IMR-90 (cell line): ENCODE results near the gene ARFIP1. TPM values are rescaled to one million over a fixed set of nuclear protein-coding genes. Genes with fewer than 3 reads are reported as not detected.

Experiments
- ATAC-seq: fragments of 200-7000 bp; cut with Tn5 transposase; 2 replicates; pipeline ENCODE4 v1.9.1; 2020; ENCODE audit warnings: low read depth, mild to moderate bottlenecking, moderate library complexity
- BruUV-seq: library from RNA; stranded (reverse); fragments of 400-500 nt; replicated peaks from 2 replicates; lab custom pipeline; 2021; lab: Mats Ljungman, UMichigan
- CTCF ChIA-PET: fragments of 300-600 bp; formaldehyde crosslinking; extraction: SDS; loops from one replicate; lab custom pipeline; 2021; ENCODE audit warnings: antibody characterized with exemption; lab: Yijun Ruan, JAX
- POLR2A ChIA-PET: fragments of 300-600 bp; sonication (Branson Sonifier 250); formaldehyde crosslinking; loops from one replicate; lab custom pipeline; 2022; ENCODE audit warnings: antibody characterized with exemption; ENCODE audit not compliant: unreplicated experiment; lab: Charles Lee
- DNase-seq: peaks from one replicate; pipeline ENCODE4 v3.0.0; 2013
- H2AFZ ChIP-seq: replicated peaks from 2 replicates; pipeline ENCODE3; 2013; ENCODE audit warnings: low read length, mild to moderate bottlenecking; ENCODE audit not compliant: poor library complexity
- H2AK5ac ChIP-seq: 2 replicates; pipeline ENCODE4 v1.6.1; 2013; ENCODE audit warnings: low read depth, low read length, inconsistent platforms
- H2AK9ac ChIP-seq: replicated peaks from 2 replicates; pipeline ENCODE3; 2013; ENCODE audit warnings: mild to moderate bottlenecking, low read depth, low read length, moderate library complexity; ENCODE audit not compliant: poor library complexity
- H2BK120ac ChIP-seq: 2 replicates; pipeline ENCODE4 v1.6.1; 2013; ENCODE audit warnings: low read depth, low read length, inconsistent platforms
- H2BK15ac ChIP-seq: 3 replicates; pipeline ENCODE4 v1.6.1; 2013; ENCODE audit warnings: low read depth, low read length, inconsistent platforms
- H2BK20ac ChIP-seq: 2 replicates; pipeline ENCODE4 v1.6.1; 2013; ENCODE audit warnings: low read depth, mild to moderate bottlenecking, inconsistent platforms, low read length, moderate library complexity
- H2BK5ac ChIP-seq: 2 replicates; pipeline ENCODE4 v1.6.1; 2013; ENCODE audit warnings: mild to moderate bottlenecking, low read depth, low read length, inconsistent platforms; ENCODE audit not compliant: poor library complexity, severe bottlenecking
- H3K14ac ChIP-seq: replicated peaks from 2 replicates; pipeline ENCODE4 v1.6.1; 2013; ENCODE audit warnings: low read depth, low read length, inconsistent platforms
- H3K18ac ChIP-seq: 2 replicates; pipeline ENCODE4 v1.6.1; 2013; ENCODE audit warnings: low read depth, low read length, control low read depth
- H3K23ac ChIP-seq: 2 replicates; pipeline ENCODE4 v1.6.1; 2013; ENCODE audit warnings: low read depth, low read length, inconsistent platforms
- H3K27ac ChIP-seq: 2 replicates; pipeline ENCODE4 v1.5.1; 2013; ENCODE audit warnings: mild to moderate bottlenecking, control low read depth, low read length; ENCODE audit not compliant: insufficient read depth
- H3K27me3 ChIP-seq: 2 replicates; pipeline ENCODE4 v1.6.1; 2013; ENCODE audit warnings: low read length; ENCODE audit not compliant: control insufficient read depth, insufficient read depth
- H3K36me3 ChIP-seq: 2 replicates; pipeline ENCODE4 v1.6.1; 2013; ENCODE audit warnings: low read length, mixed read lengths; ENCODE audit not compliant: control insufficient read depth, insufficient read depth
- H3K4ac ChIP-seq: 2 replicates; pipeline ENCODE4 v1.6.1; 2013; ENCODE audit warnings: low read depth, low read length, inconsistent platforms
- H3K4me1 ChIP-seq: 2 replicates; pipeline ENCODE4 v1.6.1; 2013; ENCODE audit warnings: low read length, mixed read lengths; ENCODE audit not compliant: control insufficient read depth, insufficient read depth
- H3K4me2 ChIP-seq: 2 replicates; pipeline ENCODE4 v1.6.1; 2013; ENCODE audit warnings: low read depth, mild to moderate bottlenecking, control low read depth, low read length, moderate library complexity
- H3K4me3 ChIP-seq: 2 replicates; pipeline ENCODE4 v1.5.1; 2013; ENCODE audit warnings: low read depth, mild to moderate bottlenecking, control low read depth, low read length, moderate library complexity; ENCODE audit not compliant: insufficient read depth
- H3K56ac ChIP-seq: 2 replicates; pipeline ENCODE4 v1.6.1; 2013; ENCODE audit warnings: low read length, inconsistent platforms; ENCODE audit not compliant: insufficient read depth; ENCODE audit errors: extremely low read depth
- H3K79me1 ChIP-seq, 2 experiments: 2 replicates each; pipeline ENCODE4 v1.6.1; 2013; ENCODE audit warnings: low read length in 2 of 2, inconsistent platforms in 1 of 2, low read depth in 1 of 2
- H3K9ac ChIP-seq: 2 replicates; pipeline ENCODE4 v1.6.1; 2013; ENCODE audit warnings: low read depth, low read length, control low read depth
- H3K9me1 ChIP-seq: 2 replicates; pipeline ENCODE4 v1.6.1; 2013; ENCODE audit warnings: low read length, inconsistent platforms; ENCODE audit not compliant: insufficient read depth
- H3K9me3 ChIP-seq: 2 replicates; pipeline ENCODE4 v1.6.1; 2013; ENCODE audit warnings: low read length; ENCODE audit not compliant: control insufficient read depth, insufficient read depth
- H4K20me1 ChIP-seq: 2 replicates; pipeline ENCODE4 v1.6.1; 2013; ENCODE audit warnings: low read length, inconsistent platforms; ENCODE audit not compliant: insufficient read depth
- H4K5ac ChIP-seq: 2 replicates; pipeline ENCODE4 v1.6.1; 2013; ENCODE audit warnings: mild to moderate bottlenecking, low read depth, low read length, control low read depth
- H4K8ac ChIP-seq, 2 experiments: 2 replicates each; pipeline ENCODE4 v1.6.1; 2013; ENCODE audit warnings: low read depth in 2 of 2, low read length in 2 of 2, control low read depth in 1 of 2, inconsistent platforms in 1 of 2
- H4K91ac ChIP-seq: 2 replicates; pipeline ENCODE4 v1.6.1; 2013; ENCODE audit warnings: low read depth, low read length, inconsistent platforms; ENCODE audit not compliant: insufficient read depth
- CEBPB ChIP-seq: IDR thresholded peaks from 2 replicates; pipeline ENCODE4 v1.6.1; 2012; ENCODE audit warnings: low read depth, low read length, improper control_type of control experiment
- MAZ ChIP-seq: IDR thresholded peaks from 2 replicates; pipeline ENCODE4 v1.6.1; 2012; ENCODE audit warnings: low read depth, mild to moderate bottlenecking, low read length, improper control_type of control experiment, moderate library complexity, borderline replicate concordance
- RFX5 ChIP-seq: IDR thresholded peaks from 2 replicates; pipeline ENCODE4 v1.8.0; 2012; ENCODE audit warnings: low read depth, mild to moderate bottlenecking, low read length, moderate library complexity
- WGBS, 2 experiments: methylation state at CpG; one replicate each; pipeline versions ENCODE4 v1.1.5 to v1.1.7; 2013; ENCODE audit warnings: missing lambda C conversion rate in 2 of 2; ENCODE audit not compliant: insufficient read length in 1 of 2; ENCODE audit errors: extremely low coverage in 2 of 2; 5-methylcytosine and 5-hydroxymethylcytosine counted together
- dilution Hi-C: fragments of 300-500 bp; cut with HindIII; formaldehyde crosslinking; loops from one replicate; pipeline ENCODE4 v1.14.3; 2018; ENCODE audit warnings: low sequenced_read_pairs; ENCODE audit not compliant: unreplicated experiment
- in situ Hi-C: fragments of 300-500 bp; cut with MboI; formaldehyde crosslinking; loops from 3 replicates; pipeline ENCODE4 v1.14.3; 2019; ENCODE audit warnings: low sequenced_read_pairs, inconsistent platforms, mixed read lengths
- intact Hi-C: fragments of 100-400 bp; cut with micrococcal nuclease; formaldehyde crosslinking; loops from 2 replicates; pipeline ENCODE4 v1.10.0; 2022
- polyA plus RNA-seq, 3 experiments: library from polyadenylated mRNA; depleted of rRNA; stranded (reverse); fragments of >200 nt; gene quantifications; 2 replicates each; pipeline ENCODE4 v1.2.3, GENCODE V29; 2012; ENCODE audit warnings: low replicate concordance in 1 of 3
- total RNA-seq: library from RNA; depleted of rRNA; stranded (reverse); fragments of >200 nt; gene quantifications from 2 replicates; pipeline ENCODE4 v1.2.3, GENCODE V29; 2012

Gene ARFIP1
- total and polyA plus RNA-seq, 2 of the 4 experiments (the other 2 are of a cell fraction) = 12.7 to 30.5 TPM

GRCh38 chr4:152735906-152736305, 43.8 kb upstream of the ARFIP1 start:
- Histone ChIP-seq H3K79me1 (no peaks in the 10 kb centered on the region), H2AFZ (no peak overlapping the region), H3K4me1 (no peaks in the 10 kb centered on the region), H2BK20ac (no peak overlapping the region), H4K5ac (no peak overlapping the region), H3K14ac (no peak overlapping the region), H2BK120ac (no peak overlapping the region), H2AK5ac (no peak overlapping the region), H2BK15ac (no peak overlapping the region), H3K27ac (no peak overlapping the region), H3K4me2 (no peak overlapping the region), H3K18ac (no peak overlapping the region), H3K36me3 (no peaks in the 10 kb centered on the region), H3K9ac (no peak overlapping the region), H3K9me3 (no peaks in the 10 kb centered on the region), H4K8ac (no peak overlapping the region), H3K27me3 (peaks cover 21% of the 10 kb centered on the region), H3K23ac (no peak overlapping the region), H3K9me1 (no peaks in the 10 kb centered on the region), H3K56ac (no peak overlapping the region), H2AK9ac (no peak overlapping the region), H2BK5ac (no peak overlapping the region), H3K4me3 (no peak overlapping the region), H4K91ac (no peak overlapping the region), H3K4ac (no peak overlapping the region), H4K20me1 (no peaks in the 10 kb centered on the region)
- no TSS peak for BruUV-seq
- dilution Hi-C loops = no loop called here
- DNase-seq (no peak), ATAC-seq (no peak)
- intact Hi-C loops = loop anchor here (1.0 to 5.0 kb wide), 3 partner anchors 234 to 328 kb away; no protein-coding TSS in a partner anchor
- POLR2A ChIA-PET = no interaction called here
- in situ Hi-C loops = loop anchor here (10.0 kb wide), 1 partner anchor 231 kb away; no protein-coding TSS in a partner anchor
- TF ChIP-seq MAZ (no peak), RFX5 (no peak), CEBPB (no peak)
- CTCF ChIA-PET = interaction anchor here (0.9 kb wide), 1 partner anchor 104 kb away, joined by 3 read pairs; no protein-coding TSS in a partner anchor
- no CpG with 5 or more reads among the region's 3 CpGs for WGBS, 2 experiments
